GM12874 (cell line): Measurements from ENCODE around the gene GSC2.

ENCODE experiments used
- CTCF ChIP-seq: IDR thresholded peaks from 2 replicates; pipeline ENCODE4 v1.5.1; 2011; ENCODE audit warnings: low read depth, mild to moderate bottlenecking, control low read depth, low read length, moderate library complexity; ENCODE audit not compliant: insufficient read depth

GSC2 gene

GRCh38 chr22:19098157-19098556, 51.9 kb downstream of the GSC2 start:
- no peak for TF ChIP-seq CTCF

- TF ChIP-seq CTCF, result no peak
Measured at GRCh38 chr22:19097518-19097917, 52.6 kb downstream of the GSC2 start.
